Measurements from ENCODE around the gene IFNL2.

GRCh38 chr19:39301562-39301961 is 33.4 kb downstream of the IFNL2 start:
- TF ChIP-seq CTCF (IDR thresholded peaks at IDR 0.05) = no peak
- no peak for TF ChIP-seq POLR2AphosphoS5 (IDR thresholded peaks at IDR 0.05)
